Occipital lobe (tissue), 2 donors: ENCODE results near the gene AFF3. TPM values are rescaled to one million over a fixed set of nuclear protein-coding genes. Genes with fewer than 3 reads are reported as not detected.

Experiments used
- DNase-seq: peaks from one replicate; lab custom pipeline; 2025; lab: John Stamatoyannopoulos, UW
- total RNA-seq: library from RNA; depleted of rRNA; stranded (reverse); fragments of >200 nt; gene quantifications from one replicate; pipeline ENCODE4 v1.2.3, GENCODE V29; 2014

AFF3 gene
- total RNA-seq, 1 donor from 2014 or later: 105 TPM

DNA sequence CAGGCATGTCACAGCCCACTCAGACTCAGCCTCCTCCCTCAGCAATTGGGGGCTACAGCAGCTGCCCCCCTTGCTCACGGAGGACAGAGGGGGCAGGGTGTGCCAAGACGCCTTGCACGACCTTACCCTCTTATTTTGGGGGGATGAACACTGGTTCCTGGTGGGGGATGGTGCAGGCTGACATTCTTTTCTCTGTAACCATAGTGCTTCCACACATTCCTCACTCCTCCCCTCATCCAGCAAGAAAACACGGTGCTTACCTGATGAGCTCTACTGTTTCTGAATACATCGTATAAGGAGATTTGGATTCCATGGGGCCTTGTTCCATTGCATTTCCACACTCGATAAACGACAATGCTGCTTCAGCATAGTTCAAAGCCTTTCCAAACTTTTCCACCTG lies 577.2 kb downstream of the AFF3 start:
- no peak for DNase-seq

DNA sequence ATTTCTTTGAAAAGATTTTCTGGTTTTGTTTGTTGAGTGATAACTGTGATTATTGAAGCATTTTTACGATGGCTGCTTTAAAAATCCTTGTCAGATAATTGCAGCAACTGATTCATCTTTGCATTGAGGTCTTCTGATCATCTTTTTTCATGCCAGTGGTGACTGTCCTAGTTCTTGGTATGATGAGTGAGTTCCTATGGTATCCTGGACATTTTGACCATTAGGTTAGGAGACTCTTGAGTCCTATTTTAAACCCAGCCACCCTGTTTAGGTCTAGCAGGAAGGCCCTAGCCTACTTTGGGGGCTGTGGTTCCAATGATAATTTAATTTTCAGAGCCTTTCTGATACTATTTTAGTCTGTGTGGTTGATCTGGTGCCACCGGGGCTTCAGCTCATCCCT lies 579.9 kb downstream of the AFF3 start:
- no peak for DNase-seq

DNA sequence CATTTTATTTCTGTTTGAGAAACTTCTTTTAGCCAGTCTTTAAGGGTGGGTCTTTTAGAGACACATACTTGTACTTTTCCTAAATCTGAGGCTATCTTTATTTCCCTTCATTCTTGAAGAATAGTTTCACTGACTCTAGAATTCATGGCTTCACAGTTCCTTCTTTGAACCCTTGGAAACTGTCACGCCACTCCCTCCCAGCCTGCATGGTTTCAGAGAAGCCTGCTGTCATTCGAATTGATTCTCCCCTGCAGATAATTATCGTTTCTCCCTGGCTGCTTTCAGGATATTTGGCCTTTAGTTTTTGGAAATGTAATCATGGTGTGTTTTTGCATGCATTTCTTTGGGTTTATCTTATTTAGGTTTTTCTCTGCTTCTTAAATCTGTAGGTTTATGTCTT lies 580.6 kb downstream of the AFF3 start:
- DNase-seq: no peak

DNA sequence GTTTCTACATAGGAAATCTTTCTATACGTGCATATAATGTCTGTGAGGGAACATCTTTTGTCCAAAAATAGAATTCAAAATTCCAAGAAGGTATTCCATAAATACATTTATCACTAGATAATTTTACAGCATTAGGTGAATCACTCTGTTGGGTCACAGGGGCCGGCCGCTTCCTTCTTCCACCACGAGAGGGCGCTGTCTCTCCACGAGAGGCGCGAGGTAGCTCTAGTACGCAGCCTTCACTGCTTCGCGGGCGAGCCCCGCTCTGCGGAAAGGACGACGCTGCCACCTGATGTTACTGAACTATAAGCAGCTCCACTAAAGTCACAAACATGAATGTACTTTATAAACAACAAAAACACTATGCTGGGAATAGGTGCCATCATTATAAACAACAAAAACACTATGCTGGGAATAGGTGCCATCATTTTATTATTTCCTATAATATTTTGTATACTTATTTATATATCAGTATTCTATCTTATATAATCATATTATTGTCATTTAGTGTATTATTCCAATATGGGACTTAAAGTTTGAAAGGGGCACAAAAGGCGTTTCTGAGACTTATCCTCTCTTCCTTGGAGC lies 583.2 kb downstream of the AFF3 start:
- DNase-seq: peak; percentile 39

DNA sequence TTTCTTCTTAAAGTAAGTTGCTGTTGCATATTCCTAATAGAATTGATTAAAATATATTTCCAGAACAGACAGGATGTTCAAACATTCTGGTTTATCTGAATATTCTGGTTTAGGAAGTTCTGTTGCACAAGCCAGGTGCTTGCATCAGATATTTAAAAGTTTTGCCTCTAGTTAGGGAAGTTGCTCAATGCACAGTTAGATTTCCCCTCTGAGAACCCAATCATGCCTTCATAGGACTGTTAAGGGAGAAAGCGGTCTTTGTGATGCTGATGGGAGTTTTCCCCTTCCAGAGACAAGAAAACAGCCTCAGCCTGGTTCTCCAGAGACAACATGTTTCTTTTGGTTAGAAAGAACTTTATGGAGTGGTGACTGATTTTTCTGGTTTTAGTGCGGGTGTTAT lies 587.0 kb downstream of the AFF3 start:
- DNase-seq: no peak

DNA sequence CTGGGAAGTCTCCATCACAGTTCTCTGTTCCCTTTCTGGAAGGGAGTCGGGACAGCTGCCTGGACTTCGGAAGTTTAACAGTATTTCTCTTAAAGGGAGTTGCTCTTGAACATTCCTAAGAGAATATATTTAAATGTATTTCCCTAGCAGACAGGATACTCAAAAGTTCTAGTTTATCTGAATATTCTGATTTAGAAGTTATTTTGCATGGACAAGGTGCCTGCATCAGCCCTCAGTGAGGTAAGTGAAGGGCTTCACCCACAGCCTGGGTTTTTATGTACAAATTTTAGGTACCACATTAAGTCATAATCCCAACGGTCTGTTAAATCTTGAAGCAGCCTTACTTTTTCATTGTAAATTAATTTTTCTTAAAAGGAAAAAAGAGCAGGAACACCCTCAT lies 587.5 kb downstream of the AFF3 start:
- no peak for DNase-seq

DNA sequence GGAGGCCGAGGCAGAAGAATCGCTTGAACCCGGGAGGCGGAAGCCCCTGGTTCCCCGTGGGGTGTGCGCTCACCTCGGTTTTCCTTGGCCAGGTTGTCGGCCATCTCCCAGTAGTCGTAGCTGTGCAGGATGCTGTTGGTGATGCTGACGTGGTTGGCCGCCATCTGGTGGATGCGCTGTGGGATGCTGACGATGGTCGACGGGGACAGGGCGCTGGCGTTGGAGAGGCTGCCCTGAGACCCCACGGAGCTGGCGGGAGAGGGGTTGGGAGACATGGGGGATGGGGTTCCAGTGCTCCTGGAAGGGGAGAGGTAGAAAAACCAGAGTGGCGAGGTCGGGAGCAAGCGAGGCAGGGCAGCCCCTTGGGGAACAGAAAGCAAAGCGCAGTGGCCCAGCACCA lies 588.2 kb downstream of the AFF3 start:
- no peak for DNase-seq

DNA sequence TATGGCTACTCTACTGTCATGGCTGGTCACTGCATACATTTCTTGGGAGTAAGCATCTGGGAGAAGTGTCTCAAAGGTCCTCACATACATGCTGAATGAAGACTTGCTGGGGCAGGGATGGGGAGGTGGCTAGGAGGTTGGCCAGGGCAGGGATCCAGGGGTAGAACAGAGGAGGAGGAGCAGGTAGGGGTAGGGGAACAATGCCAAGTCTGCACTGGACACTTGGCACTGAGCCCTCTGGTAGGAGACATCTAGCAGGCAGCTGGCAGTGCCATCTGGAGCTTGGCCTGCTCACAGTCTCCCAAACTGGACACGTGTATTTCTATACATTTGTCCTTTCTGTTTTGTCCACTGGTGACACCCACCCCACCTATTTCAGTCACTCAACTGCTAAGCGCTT lies 589.9 kb downstream of the AFF3 start:
- DNase-seq: no peak

DNA sequence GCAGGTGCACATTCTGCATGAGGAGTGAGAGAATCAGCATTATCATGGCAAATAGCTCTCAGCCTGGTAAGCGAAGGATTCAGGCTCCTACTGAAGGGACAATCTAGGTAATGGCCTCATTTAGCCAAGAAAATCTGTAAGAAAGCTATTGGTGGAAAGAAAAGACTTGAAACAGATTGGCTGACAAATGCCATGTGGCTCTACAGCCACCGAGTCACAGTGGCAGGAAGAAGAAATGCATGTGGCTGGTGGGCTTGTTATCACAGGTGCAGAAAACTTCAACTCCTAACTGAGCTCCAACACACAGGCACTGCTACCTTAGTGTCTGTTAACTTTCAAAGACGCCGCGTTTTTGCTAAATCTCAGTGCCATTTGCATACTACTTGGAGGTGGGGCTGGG lies 592.0 kb downstream of the AFF3 start:
- no peak for DNase-seq

DNA sequence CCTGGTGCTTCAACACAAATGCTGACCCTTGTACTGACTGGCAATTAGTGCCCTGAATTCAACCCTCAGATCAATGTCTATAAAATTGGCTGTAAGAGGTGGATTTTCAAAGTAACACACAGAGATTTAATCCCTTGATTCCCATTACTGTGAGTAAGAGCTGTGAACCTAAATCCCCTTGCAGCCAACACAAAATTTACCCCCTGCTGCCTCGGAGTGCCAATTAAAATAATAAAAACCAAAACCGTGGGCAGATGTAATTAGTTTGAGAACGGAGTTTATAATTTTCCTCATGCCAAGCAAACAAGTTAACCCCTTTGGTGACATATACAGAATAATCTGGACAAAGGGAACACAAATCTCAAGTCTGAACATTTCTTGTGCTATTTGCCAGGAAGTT lies 596.8 kb downstream of the AFF3 start:
- no peak for DNase-seq

DNA sequence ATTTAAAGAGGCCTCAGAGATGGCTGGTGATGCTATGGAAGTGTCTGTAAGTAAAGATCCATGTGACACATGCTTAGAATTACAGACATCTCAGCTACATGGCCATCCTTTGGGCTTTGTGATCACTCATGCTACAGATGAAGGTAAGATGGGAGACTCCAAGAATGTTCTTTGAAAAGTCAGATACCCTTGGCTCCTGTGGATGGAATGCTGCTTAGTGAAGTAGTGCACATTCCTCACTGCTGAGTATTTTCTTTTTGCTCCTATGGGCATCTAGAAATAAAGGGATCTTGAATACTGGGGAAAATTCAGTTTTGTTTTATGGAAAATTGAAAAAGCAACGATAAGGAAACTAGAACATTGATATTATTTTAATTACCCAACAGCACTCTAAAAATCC lies 597.3 kb downstream of the AFF3 start:
- DNase-seq: no peak

DNA sequence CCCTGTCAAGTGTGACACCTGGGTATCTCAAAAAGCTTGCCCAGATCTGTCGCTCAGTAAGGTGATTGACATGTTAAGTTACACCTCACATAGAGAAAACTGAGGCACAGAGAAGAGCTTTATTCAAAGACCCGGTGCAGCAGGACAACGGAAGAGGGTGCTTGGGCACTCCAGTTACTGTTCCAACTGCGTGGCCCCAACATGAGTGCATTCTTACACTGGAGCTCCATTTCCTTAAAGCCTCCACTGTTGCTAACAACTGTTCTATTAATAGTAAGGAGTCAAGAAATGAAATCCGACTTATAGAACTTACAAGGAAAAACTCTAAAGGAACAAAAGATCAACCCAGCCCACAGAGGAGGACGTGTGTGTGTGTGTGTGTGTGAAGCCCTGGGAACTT lies 597.8 kb downstream of the AFF3 start:
- DNase-seq: no peak

DNA sequence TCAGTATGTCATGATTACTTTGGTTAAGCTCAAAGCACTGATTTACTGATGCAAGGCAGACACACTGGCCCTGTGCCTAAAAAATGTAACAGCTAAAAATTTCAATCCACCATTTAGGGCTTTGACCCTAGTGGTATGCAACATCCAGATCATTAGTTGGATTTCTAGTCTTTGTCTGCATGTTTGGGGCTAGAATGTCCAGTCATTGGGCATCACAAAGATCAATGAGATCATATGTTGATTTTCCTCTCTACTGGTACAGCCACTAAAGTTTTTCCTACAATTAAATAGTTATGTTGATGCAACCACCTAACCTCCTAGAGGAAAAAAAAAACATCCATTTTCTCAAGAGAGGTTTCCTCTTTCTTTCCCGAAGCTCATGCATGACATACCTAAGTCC lies 599.1 kb downstream of the AFF3 start:
- no peak for DNase-seq

DNA sequence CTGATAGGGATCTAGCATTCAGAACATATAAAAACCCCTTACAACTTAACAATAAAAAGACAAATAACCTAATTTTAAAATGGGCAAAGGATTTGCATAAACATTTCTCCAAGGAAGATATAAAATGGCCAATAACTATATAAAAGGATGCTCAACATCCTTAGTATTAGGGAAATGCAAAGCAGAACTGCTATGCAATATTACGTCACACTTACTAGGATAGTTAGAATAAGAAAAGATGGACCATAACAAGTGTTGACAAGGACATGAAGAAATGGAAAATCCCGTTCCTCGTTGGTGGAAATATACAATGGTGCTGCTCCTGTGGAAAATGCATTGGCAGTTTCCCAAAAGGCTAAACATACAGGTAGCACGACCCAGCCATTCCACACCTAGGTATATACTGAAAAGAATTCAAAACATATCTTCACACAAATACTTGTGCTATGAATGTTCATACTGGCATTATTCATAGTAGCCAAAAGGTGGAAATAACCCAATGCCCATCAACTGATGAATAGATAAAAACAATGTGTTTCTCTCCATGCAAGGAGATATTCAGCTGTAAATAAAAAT lies 604.4 kb downstream of the AFF3 start:
- DNase-seq: no peak

DNA sequence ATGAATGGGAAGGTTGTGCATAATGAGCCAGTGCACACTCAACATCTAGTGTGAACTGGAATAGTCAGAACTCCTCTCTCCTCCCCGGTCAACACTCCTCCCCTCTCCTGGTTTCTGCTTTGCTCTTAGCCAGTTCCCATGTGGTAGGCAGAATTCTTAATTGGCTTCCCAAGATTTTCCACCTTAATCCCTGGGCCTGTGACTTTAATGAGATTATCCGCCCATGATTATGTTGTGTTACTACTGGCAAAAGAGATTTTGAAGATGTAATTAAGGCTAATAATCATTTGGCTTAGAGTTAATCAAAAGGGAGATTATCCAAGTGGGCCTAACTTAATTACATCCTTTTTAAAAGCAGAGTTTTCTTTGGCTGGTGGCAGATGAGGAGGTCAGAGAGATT lies 618.3 kb downstream of the AFF3 start:
- DNase-seq: no peak

DNA sequence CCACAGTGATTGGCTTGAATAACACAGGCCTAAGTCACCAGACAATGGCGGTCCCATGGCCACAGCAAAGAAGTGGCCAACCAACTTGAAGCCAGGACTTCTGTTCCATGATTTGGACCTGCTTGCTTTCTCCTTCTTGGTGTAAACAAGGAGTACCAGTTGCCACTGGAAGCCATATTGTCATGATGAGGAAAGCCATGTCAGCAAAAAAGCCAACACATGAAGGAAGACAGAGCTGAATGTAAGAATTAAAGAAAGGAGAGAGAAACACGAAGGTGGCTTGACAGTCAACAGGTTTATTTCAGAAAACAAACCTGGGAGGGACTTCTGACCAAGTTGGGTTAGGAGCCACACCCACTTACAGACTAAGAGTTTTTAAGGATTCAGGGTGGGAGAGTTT lies 620.2 kb downstream of the AFF3 start:
- DNase-seq: no peak

DNA sequence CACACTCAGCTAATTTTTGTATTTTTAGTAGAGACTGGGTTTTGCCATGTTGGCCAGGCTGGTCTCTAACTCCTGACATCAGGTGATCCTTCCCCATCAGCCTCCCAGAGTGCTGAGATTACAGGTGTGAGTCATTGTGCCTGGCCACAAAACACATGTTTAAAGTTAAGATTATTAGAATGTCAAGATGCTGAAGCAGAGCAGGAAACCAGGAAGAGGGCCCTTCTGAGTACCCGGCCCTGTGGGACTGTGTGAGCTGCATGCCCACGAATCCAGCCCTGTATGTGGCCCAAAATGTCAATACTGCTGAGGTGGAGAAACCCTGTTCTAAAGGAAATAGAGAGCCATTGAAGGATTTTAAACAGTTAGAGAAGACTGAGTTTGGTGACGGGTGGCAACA lies 621.6 kb downstream of the AFF3 start:
- DNase-seq: no peak

DNA sequence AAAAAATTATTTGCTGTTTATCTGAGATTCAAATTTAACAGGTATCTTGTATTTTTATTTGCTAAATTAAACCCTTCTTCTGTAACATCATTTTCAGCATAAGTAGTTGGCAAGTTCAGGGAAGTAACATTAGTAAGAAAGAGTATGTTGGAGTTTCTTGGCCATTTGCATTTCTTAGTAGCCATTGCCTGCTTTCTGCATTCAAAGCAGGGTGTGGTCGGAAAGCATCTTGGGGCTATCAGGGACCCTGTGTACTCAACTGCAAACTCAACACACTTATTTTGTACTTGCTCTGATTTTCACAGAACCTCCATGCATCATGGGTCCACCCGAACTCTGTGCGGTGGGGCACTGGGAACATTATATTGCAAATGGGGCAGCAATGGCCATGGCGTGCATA lies 622.2 kb downstream of the AFF3 start:
- no peak for DNase-seq

DNA sequence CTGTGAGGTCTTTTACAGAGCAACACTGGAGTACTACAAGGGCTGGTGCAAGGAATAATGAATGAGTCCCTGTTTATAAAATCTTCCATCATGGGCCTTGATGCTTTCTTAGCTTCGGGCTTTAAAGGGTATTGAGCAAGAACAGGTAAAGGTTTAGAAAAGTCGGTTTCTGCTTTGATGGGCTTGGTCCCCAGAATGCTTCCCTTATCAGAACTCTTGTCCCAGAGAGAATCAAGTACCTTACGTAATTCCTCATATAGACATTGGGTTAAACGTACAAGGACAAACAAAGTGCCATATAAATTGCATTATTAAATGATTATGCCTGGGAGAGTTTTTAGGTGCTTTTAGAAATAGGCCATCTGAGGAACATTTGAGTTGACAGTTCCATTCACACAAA lies 628.0 kb downstream of the AFF3 start:
- no peak for DNase-seq

DNA sequence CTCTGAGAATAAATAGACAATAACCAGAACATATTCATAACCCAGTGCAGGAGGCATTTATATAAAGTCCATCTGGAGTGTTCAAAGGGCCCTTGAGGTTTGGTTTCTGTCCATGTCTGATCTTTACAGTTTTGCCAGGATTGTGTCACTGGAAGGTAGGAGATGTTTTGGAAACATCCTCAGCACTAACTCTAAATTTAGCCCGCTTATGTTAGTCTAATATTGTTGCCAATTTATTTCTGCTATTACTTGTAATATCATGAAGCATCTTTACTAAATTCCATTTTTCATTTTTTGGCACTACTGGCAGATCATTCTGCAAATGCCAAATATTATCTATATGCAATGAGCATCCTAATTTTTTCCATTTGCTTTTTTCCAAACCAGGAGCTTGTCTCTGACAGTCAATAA lies 630.2 kb downstream of the AFF3 start:
- DNase-seq: no peak

DNA sequence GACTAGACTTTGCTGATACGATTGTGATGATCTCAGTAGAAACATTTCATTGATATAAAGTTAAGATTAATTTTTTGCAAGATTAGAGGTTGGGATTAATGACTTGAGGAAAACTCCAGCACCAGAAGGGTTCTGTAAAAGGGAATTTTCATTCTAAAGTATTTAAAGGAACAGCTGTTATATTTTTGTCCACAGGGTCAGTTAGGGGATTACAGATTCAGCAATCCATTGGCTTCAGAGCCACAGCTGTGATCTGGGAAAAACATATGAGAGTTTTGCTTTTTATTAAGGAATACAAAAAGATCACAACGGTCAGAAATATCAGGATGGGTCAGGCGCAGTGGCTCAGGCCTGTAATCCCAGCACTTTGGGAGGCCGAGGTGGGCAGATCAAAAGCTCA lies 633.0 kb downstream of the AFF3 start:
- no peak for DNase-seq

DNA sequence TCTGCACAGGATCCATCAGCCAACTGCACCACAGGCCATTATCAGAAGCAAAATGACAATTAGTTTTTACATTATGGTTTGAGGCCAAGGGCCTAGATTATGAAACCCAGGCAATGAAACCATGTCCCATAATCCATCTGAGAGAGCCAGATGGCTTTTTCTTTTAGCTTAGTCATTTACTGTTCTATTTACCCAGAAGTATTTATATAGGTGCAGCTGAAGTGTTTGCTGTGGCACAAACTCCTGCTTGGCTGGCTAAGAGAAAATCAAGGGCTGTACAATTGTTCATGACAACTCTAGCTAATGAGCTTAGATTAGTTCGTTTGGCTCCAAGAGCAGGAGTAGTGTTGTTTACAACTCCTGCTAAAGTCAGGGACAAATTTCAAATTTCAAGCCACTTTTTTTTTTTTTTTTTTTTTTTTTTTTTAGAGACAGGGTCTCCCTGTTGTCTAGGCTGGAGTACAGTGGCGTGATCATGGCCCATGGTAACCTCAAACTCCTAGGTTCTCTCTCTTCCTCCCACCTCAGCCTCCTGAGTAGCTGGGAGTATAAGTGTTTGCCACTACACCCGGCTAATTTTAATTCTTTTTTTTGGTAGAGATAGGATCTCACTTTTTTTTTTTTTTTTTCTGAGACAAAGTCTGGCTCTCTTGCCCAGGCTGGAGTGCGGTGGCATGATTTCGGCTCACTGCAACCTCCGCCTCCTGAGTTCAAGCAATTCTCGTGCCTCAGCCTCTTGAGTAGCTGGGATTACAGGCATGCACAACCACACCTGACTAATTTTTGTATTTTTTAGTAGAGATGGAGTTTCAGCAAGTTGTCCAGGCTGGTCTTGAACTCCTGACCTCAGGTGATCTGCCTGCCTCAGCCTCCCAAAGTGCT lies 634.2 kb downstream of the AFF3 start:
- no peak for DNase-seq
